B cell (primary cell): ENCODE results near the gene PPP1R14C.

Source experiments
- EZH2 ChIP-seq: IDR thresholded peaks from 2 replicates; pipeline ENCODE4 v1.6.1; 2012; ENCODE audit warnings: borderline replicate concordance, low read depth, mild to moderate bottlenecking, moderate library complexity, low read length; ENCODE audit not compliant: insufficient read depth, poor library complexity, severe bottlenecking
- TF ChIP-seq, protein P1 (sequence below): fragments of 200-600 bp; IDR thresholded peaks from one replicate; pipeline ENCODE4 v1.8.0; 2022; ENCODE audit warnings: antibody characterized with exemption, mild to moderate bottlenecking

DNA sequence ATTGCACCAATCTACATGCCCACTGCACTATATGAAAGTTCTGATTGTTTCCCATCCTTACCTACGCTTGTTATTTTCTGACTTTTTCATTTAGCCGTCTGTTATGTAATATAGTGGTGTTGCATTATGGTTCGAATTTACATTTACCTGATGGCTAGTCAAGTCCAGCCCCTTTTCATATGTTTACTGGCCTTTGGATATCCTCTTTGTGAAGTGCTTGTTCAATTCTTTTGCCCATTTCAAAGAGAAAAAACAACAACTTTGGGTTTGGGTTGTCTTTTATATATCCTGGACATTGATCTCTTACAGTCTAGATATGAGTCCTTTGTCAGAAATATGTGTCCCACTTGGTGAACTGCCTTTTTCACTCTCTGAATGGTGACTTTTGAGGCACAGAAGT lies 21.1 kb downstream of the PPP1R14C start:
- TF ChIP-seq, protein P1, sequence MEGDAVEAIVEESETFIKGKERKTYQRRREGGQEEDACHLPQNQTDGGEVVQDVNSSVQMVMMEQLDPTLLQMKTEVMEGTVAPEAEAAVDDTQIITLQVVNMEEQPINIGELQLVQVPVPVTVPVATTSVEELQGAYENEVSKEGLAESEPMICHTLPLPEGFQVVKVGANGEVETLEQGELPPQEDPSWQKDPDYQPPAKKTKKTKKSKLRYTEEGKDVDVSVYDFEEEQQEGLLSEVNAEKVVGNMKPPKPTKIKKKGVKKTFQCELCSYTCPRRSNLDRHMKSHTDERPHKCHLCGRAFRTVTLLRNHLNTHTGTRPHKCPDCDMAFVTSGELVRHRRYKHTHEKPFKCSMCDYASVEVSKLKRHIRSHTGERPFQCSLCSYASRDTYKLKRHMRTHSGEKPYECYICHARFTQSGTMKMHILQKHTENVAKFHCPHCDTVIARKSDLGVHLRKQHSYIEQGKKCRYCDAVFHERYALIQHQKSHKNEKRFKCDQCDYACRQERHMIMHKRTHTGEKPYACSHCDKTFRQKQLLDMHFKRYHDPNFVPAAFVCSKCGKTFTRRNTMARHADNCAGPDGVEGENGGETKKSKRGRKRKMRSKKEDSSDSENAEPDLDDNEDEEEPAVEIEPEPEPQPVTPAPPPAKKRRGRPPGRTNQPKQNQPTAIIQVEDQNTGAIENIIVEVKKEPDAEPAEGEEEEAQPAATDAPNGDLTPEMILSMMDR = no peak
- no peak for TF ChIP-seq EZH2
